Heart left ventricle (tissue), 16 donors: ENCODE results near the gene ELOVL2. TPM values are rescaled to one million over a fixed set of nuclear protein-coding genes. Genes with fewer than 3 reads are reported as not detected.

Experiments used
- ATAC-seq, 4 donors: fragments of 200-7000 bp; cut with Tn5 transposase; one replicate each; pipeline ENCODE4 v1.9.1; 2020 to 2022; ENCODE audit warnings: moderate library complexity in 4 of 4, mild to moderate bottlenecking in 3 of 4, moderate number of reproducible peaks in 1 of 4
- DNase-seq, 5 donors: peaks; one replicate each; pipeline ENCODE4 v3.0.0-alpha.2; 2020
- H3K27ac ChIP-seq, 12 donors: fragments of 200-600 bp; sonication (generic) in 4 of 12; one replicate each; pipeline versions ENCODE4 v1.5.0 to v1.8.0; 2016 to 2022; ENCODE audit warnings: mild to moderate bottlenecking in 2 of 12
- H3K27me3 ChIP-seq, 9 donors: fragments of 200-600 bp; sonication (generic) in 2 of 9; one replicate each; pipeline versions ENCODE4 v1.5.1 to v1.8.0; 2016 to 2022; ENCODE audit warnings: mild to moderate bottlenecking in 3 of 9
- H3K36me3 ChIP-seq, 9 donors: fragments of 200-600 bp; sonication (generic) in 2 of 9; one replicate each; pipeline versions ENCODE4 v1.5.0 to v1.8.0; 2018 to 2022; ENCODE audit warnings: mild to moderate bottlenecking in 2 of 9
- H3K4me1 ChIP-seq, 12 donors: fragments of 200-600 bp; sonication (generic) in 4 of 12; one replicate each; pipeline versions ENCODE4 v1.5.0 to v1.8.0; 2016 to 2022; ENCODE audit warnings: mild to moderate bottlenecking in 3 of 12
- H3K4me3 ChIP-seq, 12 donors: fragments of 200-600 bp; sonication (generic) in 4 of 12; one replicate each; pipeline versions ENCODE4 v1.5.0 to v1.8.0; 2017 to 2022; ENCODE audit warnings: mild to moderate bottlenecking in 9 of 12, moderate library complexity in 4 of 12
- H3K9me3 ChIP-seq, 12 donors: fragments of 200-600 bp; sonication (generic) in 4 of 12; one replicate each; pipeline versions ENCODE4 v1.5.0 to v1.8.0; 2016 to 2022; ENCODE audit warnings: mild to moderate bottlenecking in 1 of 12
- POLR2A ChIP-seq, 2 donors: fragments of 450-650 bp; IDR thresholded peaks; one replicate each; pipeline ENCODE4 v1.6.1; 2017; ENCODE audit warnings: antibody characterized with exemption in 2 of 2, mild to moderate bottlenecking in 2 of 2, moderate library complexity in 2 of 2
- WGBS, 4 donors: extraction: QIAGEN DNeasy Blood & Tissue Kit in 2 of 4; methylation state at CpG; one replicate each; pipeline versions ENCODE4 v1.1.5 to v1.1.7; 2013 to 2018; 5-methylcytosine and 5-hydroxymethylcytosine counted together
- intact Hi-C, 10 donors: fragments of 100-400 bp; cut with DNase I; formaldehyde crosslinking; loops; one replicate each; pipeline versions ENCODE4 v1.11.1 to v1.14.2; 2022
- polyA plus RNA-seq, 2 donors: library from polyadenylated mRNA; stranded (reverse); fragments of 200-250 nt; gene quantifications; one replicate each; pipeline ENCODE4 v1.2.3, GENCODE V29; 2013
- total RNA-seq, 9 donors: library from RNA; depleted of rRNA in 2 of 9; stranded (reverse); fragments of >200 nt in 2 of 9; fragmentation: NEBNext Ultra II Directional in 3 of 9; extraction: Animal tissue kit (Norgen Biotek cat#: 25700) in 3 of 9; gene quantifications; one replicate each; pipeline versions ENCODE4 v1.1.0 to v1.2.4, GENCODE V29; 2016 to 2023
- TF ChIP-seq, protein P1 (sequence below), 12 donors: fragments of 200-600 bp; sonication (generic) in 4 of 12; IDR thresholded peaks; one replicate each; pipeline versions ENCODE4 v1.5.0 to v1.8.0; 2018 to 2022; ENCODE audit warnings: antibody characterized with exemption in 12 of 12, mild to moderate bottlenecking in 5 of 12
- donor health status: ischemic (EF 13 %, LVEDD 7.1; RV severe dilation, severe dysfunction).
- donor health status: healthy with polysubstance abuse.
- donor health status: DM: no; HTN: yes; CAD: no.
- donor health status: DM: no; HTN: no; CAD: no.
- donor health status: ischemic (EF 25% LVEDD 6.9; RV normal size, moderate dysfunction).
- donor health status: ischemic (EF 25% LVEDD 5.7; RV mildly dilated, moderate dysfunction).
- donor health status: healthy.
- donor health status: DM: yes; HTN: yes; CAD: no.
- donor health status: ischemic (EF 35%, LVEDD 5.7; RV mildly dilated, moderate dysfunction).
- donor health status: nonischemic (EF 11% LVEDD 7.7; RV severe dilation, severe dysfunction).
- donor health status: DM: yes; HTN: yes; CAD: no.
- donor health status: PGD.
- donor health status: ischemic (EF 29% LVEDD 5.4; RV normal size, mild dysfunction).
- donor health status: nonischemic (EF 23%, LVEDD 6.1; RV moderate dilation, normal function).

Gene ELOVL2
- total and polyA plus RNA-seq, 11 donors, result 1.1 to 6.1 (median 1.6) TPM

DNA sequence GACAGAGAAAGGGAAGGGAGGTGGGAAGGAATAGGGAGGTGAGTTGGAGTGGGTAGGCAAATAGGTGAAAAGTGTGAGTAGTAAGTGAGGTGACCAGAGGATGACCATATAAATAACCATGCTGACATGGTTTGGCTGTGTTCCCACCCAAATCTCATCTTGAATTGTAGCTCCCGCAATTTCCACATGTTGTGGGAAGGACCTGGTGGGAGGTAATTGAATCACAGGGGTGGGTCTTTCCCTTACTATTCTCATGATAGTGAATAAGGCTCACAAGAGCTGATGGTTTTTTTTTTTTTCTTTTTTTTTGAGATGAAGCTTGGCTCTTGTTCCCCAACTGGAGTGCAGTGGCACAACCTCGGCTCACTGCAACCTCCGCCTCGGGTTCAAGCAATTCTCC lies 28.0 kb upstream of the ELOVL2 start:
- no peak for DNase-seq
- H3K27ac ChIP-seq, result no peak overlapping the region
- 87 to 93% (median 88%) methylated on average over 4 of the region's 4 CpGs for WGBS, 4 donors
- no peaks in the 10 kb centered on the region for H3K36me3 ChIP-seq
- no peaks in the 10 kb centered on the region for H3K9me3 ChIP-seq
- ATAC-seq, result no peak
- H3K4me1 ChIP-seq, result no peaks in the 10 kb centered on the region
- H3K27me3 ChIP-seq, result no peaks in the 10 kb centered on the region
- no peak overlapping the region for H3K4me3 ChIP-seq
- TF ChIP-seq, protein P1, sequence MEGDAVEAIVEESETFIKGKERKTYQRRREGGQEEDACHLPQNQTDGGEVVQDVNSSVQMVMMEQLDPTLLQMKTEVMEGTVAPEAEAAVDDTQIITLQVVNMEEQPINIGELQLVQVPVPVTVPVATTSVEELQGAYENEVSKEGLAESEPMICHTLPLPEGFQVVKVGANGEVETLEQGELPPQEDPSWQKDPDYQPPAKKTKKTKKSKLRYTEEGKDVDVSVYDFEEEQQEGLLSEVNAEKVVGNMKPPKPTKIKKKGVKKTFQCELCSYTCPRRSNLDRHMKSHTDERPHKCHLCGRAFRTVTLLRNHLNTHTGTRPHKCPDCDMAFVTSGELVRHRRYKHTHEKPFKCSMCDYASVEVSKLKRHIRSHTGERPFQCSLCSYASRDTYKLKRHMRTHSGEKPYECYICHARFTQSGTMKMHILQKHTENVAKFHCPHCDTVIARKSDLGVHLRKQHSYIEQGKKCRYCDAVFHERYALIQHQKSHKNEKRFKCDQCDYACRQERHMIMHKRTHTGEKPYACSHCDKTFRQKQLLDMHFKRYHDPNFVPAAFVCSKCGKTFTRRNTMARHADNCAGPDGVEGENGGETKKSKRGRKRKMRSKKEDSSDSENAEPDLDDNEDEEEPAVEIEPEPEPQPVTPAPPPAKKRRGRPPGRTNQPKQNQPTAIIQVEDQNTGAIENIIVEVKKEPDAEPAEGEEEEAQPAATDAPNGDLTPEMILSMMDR (IDR thresholded peaks at IDR 0.05), result no peak
- TF ChIP-seq POLR2A (IDR thresholded peaks at IDR 0.05), result no peak
- intact Hi-C loops, result loop anchor here in 1 of 10 donors (10.0 kb wide), 1 partner anchor 227 kb away; no protein-coding TSS in a partner anchor

DNA sequence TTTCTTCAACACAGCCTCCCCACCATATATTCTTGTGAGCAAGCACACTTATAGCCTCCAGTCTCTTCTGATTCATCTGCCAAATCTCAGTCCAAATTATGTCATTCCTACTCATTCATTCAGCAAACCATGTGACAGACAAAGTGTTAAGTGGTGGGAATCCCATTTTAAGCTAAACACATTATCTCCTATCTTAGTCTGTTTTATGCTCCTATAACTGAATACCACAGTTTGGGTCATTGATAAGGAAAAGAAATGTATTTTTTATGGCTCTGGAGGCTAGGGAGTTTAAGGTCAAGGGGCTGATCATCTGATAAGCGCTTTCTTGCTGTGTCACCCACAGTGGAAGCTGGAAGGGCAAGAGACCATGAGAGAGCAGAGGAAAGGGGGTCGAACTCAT lies 25.7 kb upstream of the ELOVL2 start:
- H3K27me3 ChIP-seq, result no peaks in the 10 kb centered on the region
- no peak overlapping the region for H3K4me3 ChIP-seq
- H3K9me3 ChIP-seq, result no peaks in the 10 kb centered on the region
- 61 to 70% (median 66%) methylated on average over 2 of the region's 2 CpGs for WGBS, 4 donors
- TF ChIP-seq, protein P1 (IDR thresholded peaks at IDR 0.05), result no peak
- no peak for TF ChIP-seq POLR2A (IDR thresholded peaks at IDR 0.05)
- ATAC-seq (no peak), DNase-seq (no peak)
- intact Hi-C loops, result loop anchor here (1.0 to 10.0 kb wide), 10 partner anchors 115 to 595 kb away; no protein-coding TSS in a partner anchor
- H3K27ac ChIP-seq, result no peak overlapping the region
- H3K4me1 ChIP-seq, result no peaks in the 10 kb centered on the region
- no peaks in the 10 kb centered on the region for H3K36me3 ChIP-seq

DNA sequence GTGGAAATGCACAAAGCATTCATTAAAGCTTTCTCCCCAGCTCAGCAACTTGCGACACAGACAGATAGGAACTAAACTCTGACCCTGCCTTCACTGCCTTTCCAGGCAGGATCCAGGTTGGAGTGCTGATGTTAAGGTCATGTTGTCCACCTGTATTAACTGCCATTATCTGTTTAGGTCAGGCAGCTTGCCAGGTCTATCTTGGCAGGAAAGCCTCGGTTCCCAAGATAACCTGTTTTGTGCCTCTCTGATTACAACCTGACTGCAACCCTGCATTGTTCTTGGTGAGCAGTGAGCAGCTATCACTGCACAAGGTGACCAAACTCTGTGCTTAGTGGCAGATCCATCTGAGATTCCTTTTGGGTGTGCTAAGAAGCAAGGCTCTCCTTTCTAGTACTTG lies 23.2 kb upstream of the ELOVL2 start:
- DNase-seq (no peak), ATAC-seq (no peak)
- intact Hi-C loops, result loop anchor here (2.0 to 10.0 kb wide), 8 partner anchors 113 to 593 kb away; no protein-coding TSS in a partner anchor
- TF ChIP-seq POLR2A (IDR thresholded peaks at IDR 0.05), result no peak
- TF ChIP-seq, protein P1 (IDR thresholded peaks at IDR 0.05), result no peak
- 46 to 53% (median 50%) methylated on average over 2 of the region's 2 CpGs for WGBS, 4 donors
- Histone ChIP-seq H3K4me3 (no peak overlapping the region), H3K27ac (no peak overlapping the region), H3K27me3 (no peaks in the 10 kb centered on the region), H3K36me3 (no peaks in the 10 kb centered on the region), H3K9me3 (no peaks in the 10 kb centered on the region), H3K4me1 (no peaks in the 10 kb centered on the region)

DNA sequence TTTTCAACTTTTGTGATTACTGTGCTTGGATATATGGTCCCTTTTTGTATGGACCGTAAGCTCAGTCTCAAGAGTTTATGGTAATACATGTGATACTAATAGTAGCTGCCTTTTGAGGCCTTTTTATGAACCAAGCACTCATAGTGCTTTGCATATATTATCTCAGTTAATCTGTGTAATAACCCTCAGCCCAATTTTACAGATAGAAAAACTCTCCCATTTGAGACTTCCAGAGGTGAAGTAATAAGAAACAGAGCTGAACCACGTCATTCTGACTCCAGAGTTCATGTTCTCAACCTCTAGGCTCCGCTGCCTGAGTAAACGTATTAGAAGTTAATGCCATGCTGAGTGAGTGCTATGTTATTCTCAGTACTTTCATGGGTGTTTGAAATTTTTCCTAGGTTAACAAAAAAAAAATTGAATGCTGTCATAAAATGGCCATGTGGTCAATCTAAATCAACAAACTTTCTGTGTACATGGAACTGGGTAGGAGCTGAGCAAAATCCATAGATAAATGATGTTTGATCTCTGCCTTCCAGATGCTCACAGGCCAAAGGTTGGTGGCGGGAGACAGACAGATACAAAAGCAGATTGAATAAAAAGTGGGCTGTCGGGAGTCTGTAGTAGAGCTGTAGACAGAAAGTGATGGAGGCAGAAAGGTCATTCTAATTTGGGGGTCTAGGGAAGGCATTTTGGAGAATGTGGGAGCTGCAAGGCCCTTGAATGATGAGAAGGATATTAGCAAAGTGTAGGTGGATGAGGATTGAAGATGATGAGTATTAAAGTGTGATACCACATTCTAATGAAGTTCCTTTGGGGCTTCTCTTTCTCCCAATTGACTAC lies 22.6 kb upstream of the ELOVL2 start:
- TF ChIP-seq, protein P1 (IDR thresholded peaks at IDR 0.05), result no peak
- ATAC-seq (no peak), DNase-seq (no peak)
- no peaks in the 10 kb centered on the region for H3K27me3 ChIP-seq
- no peak overlapping the region for H3K27ac ChIP-seq
- WGBS, 4 donors, result 94 to 97% (median 95%) methylated on average over 6 of the region's 6 CpGs
- H3K4me3 ChIP-seq, result no peak overlapping the region
- intact Hi-C loops, result loop anchor here (2.0 to 10.0 kb wide), 8 partner anchors 112 to 592 kb away; no protein-coding TSS in a partner anchor
- no peaks in the 10 kb centered on the region for H3K4me1 ChIP-seq
- no peaks in the 10 kb centered on the region for H3K36me3 ChIP-seq
- H3K9me3 ChIP-seq, result no peaks in the 10 kb centered on the region
